Loucy (cell line): ENCODE measurements around the gene PRR15L.

Source experiments
- EZH2phosphoT487 ChIP-seq: fragments of 200-600 bp; IDR thresholded peaks from 2 replicates; pipeline ENCODE4 v1.6.1; 2018; ENCODE audit warnings: antibody characterized with exemption, mild to moderate bottlenecking, moderate library complexity, borderline replicate concordance
- TF ChIP-seq, protein P1 (sequence below): fragments of 200-600 bp; sonication (generic); conservative IDR thresholded peaks from 2 replicates; pipeline ENCODE4 v1.5.1; 2014; ENCODE audit warnings: mild to moderate bottlenecking, antibody characterized with exemption, low read length

DNA sequence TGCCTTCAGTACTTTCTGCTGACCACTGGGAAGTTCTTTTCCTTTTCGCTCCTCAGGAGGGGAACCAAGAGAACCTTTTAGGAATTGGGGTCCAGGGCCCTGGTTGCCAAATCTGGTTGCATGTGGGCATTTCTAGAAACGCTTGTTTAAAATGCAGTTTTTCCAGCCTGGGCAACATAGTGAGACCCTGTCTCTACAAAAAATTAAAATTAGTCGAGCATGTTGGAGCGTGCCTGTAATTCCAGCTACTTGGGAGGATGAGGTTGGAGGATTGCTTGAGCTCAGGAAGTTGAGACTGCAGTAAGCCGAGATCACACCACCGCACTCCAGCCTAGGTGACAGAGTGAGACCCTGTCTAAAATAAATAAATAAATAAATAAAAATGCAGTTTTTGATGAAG is 15.1 kb downstream of the PRR15L start:
- TF ChIP-seq, protein P1, sequence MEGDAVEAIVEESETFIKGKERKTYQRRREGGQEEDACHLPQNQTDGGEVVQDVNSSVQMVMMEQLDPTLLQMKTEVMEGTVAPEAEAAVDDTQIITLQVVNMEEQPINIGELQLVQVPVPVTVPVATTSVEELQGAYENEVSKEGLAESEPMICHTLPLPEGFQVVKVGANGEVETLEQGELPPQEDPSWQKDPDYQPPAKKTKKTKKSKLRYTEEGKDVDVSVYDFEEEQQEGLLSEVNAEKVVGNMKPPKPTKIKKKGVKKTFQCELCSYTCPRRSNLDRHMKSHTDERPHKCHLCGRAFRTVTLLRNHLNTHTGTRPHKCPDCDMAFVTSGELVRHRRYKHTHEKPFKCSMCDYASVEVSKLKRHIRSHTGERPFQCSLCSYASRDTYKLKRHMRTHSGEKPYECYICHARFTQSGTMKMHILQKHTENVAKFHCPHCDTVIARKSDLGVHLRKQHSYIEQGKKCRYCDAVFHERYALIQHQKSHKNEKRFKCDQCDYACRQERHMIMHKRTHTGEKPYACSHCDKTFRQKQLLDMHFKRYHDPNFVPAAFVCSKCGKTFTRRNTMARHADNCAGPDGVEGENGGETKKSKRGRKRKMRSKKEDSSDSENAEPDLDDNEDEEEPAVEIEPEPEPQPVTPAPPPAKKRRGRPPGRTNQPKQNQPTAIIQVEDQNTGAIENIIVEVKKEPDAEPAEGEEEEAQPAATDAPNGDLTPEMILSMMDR, result no peak
- TF ChIP-seq EZH2phosphoT487, result no peak
